GM20431 (cell line): ENCODE results near the gene TMEM201.

ENCODE experiments used
- in situ Hi-C: fragments of 300-500 bp; cut with MseI, MboI; formaldehyde crosslinking; loops from one replicate; pipeline ENCODE4 v1.15.0; 2020; ENCODE audit warnings: low sequenced_read_pairs; ENCODE audit not compliant: unreplicated experiment

The TMEM201 gene

GRCh38 chr1:9575486-9575885, 13.2 kb upstream of the TMEM201 start:
- in situ Hi-C loops = loop anchor here (10.0 kb wide), 1 partner anchor 81 kb away; no protein-coding TSS in a partner anchor

- in situ Hi-C loops = loop anchor here (10.0 kb wide), 1 partner anchor 82 kb away; no protein-coding TSS in a partner anchor
Measured at GRCh38 chr1:9576903-9577302, 11.8 kb upstream of the TMEM201 start.

- in situ Hi-C loops = loop anchor here (10.0 kb wide), 1 partner anchor 83 kb away; no protein-coding TSS in a partner anchor
Measured at GRCh38 chr1:9577423-9577822, 11.3 kb upstream of the TMEM201 start.

- in situ Hi-C loops = no loop called here
Measured at GRCh38 chr1:9580942-9581341, 7.8 kb upstream of the TMEM201 start.

- in situ Hi-C loops = no loop called here
Measured at GRCh38 chr1:9586147-9586766, 2.5 kb upstream of the TMEM201 start.

- in situ Hi-C loops = no loop called here
Measured at GRCh38 chr1:9589144-9589718, 520 bp downstream of the TMEM201 start.

- in situ Hi-C loops = no loop called here
Measured at GRCh38 chr1:9589719-9590157, 1.0 kb downstream of the TMEM201 start.

GRCh38 chr1:9590201-9590600, 1.5 kb downstream of the TMEM201 start:
- in situ Hi-C loops = no loop called here

- in situ Hi-C loops = no loop called here
Measured at GRCh38 chr1:9590945-9591668, 2.4 kb downstream of the TMEM201 start.

- in situ Hi-C loops = no loop called here
Measured at GRCh38 chr1:9591669-9592509, 3.2 kb downstream of the TMEM201 start.

- in situ Hi-C loops = no loop called here
Measured at GRCh38 chr1:9592510-9593075, 3.9 kb downstream of the TMEM201 start.

GRCh38 chr1:9593147-9593491, 4.4 kb downstream of the TMEM201 start:
- in situ Hi-C loops = no loop called here

GRCh38 chr1:9593492-9594465, 5.1 kb downstream of the TMEM201 start:
- in situ Hi-C loops = no loop called here

GRCh38 chr1:9594471-9595155, 5.9 kb downstream of the TMEM201 start:
- in situ Hi-C loops = no loop called here

- in situ Hi-C loops = no loop called here
Measured at GRCh38 chr1:9595156-9595967, 6.7 kb downstream of the TMEM201 start.

GRCh38 chr1:9595968-9596340, 7.2 kb downstream of the TMEM201 start:
- in situ Hi-C loops = no loop called here

GRCh38 chr1:9596415-9597123, 7.9 kb downstream of the TMEM201 start:
- in situ Hi-C loops = no loop called here
